Adrenal gland (tissue), 5 donors: Measurements from ENCODE around the gene CAB39.

Experiments used
- CTCF ChIP-seq, 6 experiments: fragments of 450-650 bp in 4 of 6; fragments of 200-600 bp in 2 of 6; sonication (generic) in 1 of 6; IDR thresholded peaks; 1 replicate in 5 of 6; 2 replicates in 1 of 6; pipeline versions ENCODE4 v1.5.1 to v1.8.0; 2016 to 2021; ENCODE audit warnings: antibody characterized with exemption in 6 of 6, mild to moderate bottlenecking in 2 of 6, moderate library complexity in 1 of 6
- POLR2A ChIP-seq, 2 donors: fragments of 450-650 bp; IDR thresholded peaks; one replicate each; pipeline ENCODE4 v1.6.1; 2017; ENCODE audit warnings: antibody characterized with exemption in 2 of 2, mild to moderate bottlenecking in 2 of 2, moderate library complexity in 1 of 2
- donor health status: DM: no; HTN: no; CAD: no.

GRCh38 chr2:230672836-230673235 lies 39.8 kb upstream of the CAB39 start:
- no peak for TF ChIP-seq POLR2A (IDR thresholded peaks at IDR 0.05)
- no peak for TF ChIP-seq CTCF (IDR thresholded peaks at IDR 0.05)
